Ascending aorta (tissue), 2 donors: Measurements from ENCODE around the gene PKP2. TPM values are rescaled to one million over a fixed set of nuclear protein-coding genes. Genes with fewer than 3 reads are reported as not detected.
A peak's percentile ranks its signal among the peaks of the same experiment; 100 is the strongest.

Experiments
- DNase-seq, 2 donors: peaks; one replicate each; pipeline ENCODE4 v3.0.0-alpha.2; 2019; ENCODE audit warnings: low spot score in 2 of 2
- H3K27ac ChIP-seq, 2 donors: fragments of 200-600 bp; sonication (generic); one replicate each; pipeline ENCODE4 v1.5.1; 2016 to 2017; ENCODE audit warnings: mild to moderate bottlenecking in 1 of 2
- H3K27me3 ChIP-seq: fragments of 200-600 bp; sonication (generic); one replicate; pipeline ENCODE4 v1.5.1; 2017
- H3K36me3 ChIP-seq, 2 donors: fragments of 200-600 bp; sonication (generic); one replicate each; pipeline ENCODE4 v1.5.1; 2016
- H3K4me1 ChIP-seq, 2 donors: fragments of 200-600 bp; sonication (generic); one replicate each; pipeline ENCODE4 v1.5.1; 2016 to 2017; ENCODE audit warnings: mild to moderate bottlenecking in 1 of 2
- H3K4me3 ChIP-seq, 2 donors: fragments of 200-600 bp; sonication (generic); one replicate each; pipeline ENCODE4 v1.5.1; 2016 to 2017; ENCODE audit warnings: mild to moderate bottlenecking in 1 of 2
- H3K9me3 ChIP-seq, 2 donors: fragments of 200-600 bp; sonication (generic); one replicate each; pipeline ENCODE4 v1.5.1; 2016
- CTCF ChIP-seq, 3 experiments: fragments of 200-600 bp in 2 of 3; fragments of 450-650 bp in 1 of 3; sonication (generic) in 2 of 3; IDR thresholded peaks; one replicate each; pipeline ENCODE4 v1.5.1; 2016 to 2019; ENCODE audit warnings: antibody characterized with exemption in 3 of 3, mild to moderate bottlenecking in 1 of 3, moderate library complexity in 1 of 3
- intact Hi-C: fragments of 100-400 bp; cut with DNase I; formaldehyde crosslinking; loops from one replicate; pipeline ENCODE4 v1.15.1; 2023
- total RNA-seq: library from RNA; depleted of rRNA; stranded (reverse); fragments of >200 nt; gene quantifications from one replicate; pipeline ENCODE4 v1.1.0, GENCODE V29; 2016

The PKP2 gene
- total RNA-seq, 1 donor from 2014 or later = not detected

GRCh38 chr12:32755051-32755653 lies 141.4 kb downstream of the PKP2 start:
- Histone ChIP-seq H3K36me3 (peaks cover 16 to 32% of the 10 kb centered on the region in 2 donors), H3K9me3 (no peaks in the 10 kb centered on the region), H3K4me3 (peak overlapping the region; percentile 95 to 99), H3K27ac (peak overlapping the region; percentile 91 to 93), H3K4me1 (peaks cover 0 to 11% of the 10 kb centered on the region in 2 donors), H3K27me3 (no peaks in the 10 kb centered on the region)
- TF ChIP-seq CTCF (IDR thresholded peaks at IDR 0.05) = peak; percentile 34 to 64 (median 56)
- intact Hi-C loops = loop anchor here (5.0 to 10.0 kb wide), 2 partner anchors 160 to 648 kb away; partner anchors contain the start of gene BICD1
- DNase-seq = peak in 1 of 2 donors; percentile 73

DNA sequence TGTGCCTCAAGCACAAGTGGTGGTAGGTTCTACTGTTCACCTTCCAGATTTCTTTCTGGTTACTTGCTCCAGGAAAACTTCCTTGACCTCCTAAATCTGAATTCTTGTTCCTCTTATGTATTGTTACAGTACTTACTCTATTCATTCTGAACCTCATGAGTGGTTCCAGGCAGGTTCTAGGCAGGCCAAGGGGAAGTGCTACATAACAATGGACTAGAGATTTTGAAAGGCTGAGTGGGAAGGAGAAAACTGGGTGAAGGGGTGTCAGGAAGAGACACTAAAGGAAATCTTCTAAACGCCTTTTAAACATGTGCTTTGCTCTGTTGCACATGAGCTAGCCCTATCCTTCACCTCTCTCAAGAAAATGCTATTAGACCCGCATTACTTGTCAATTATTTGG lies 142.5 kb downstream of the PKP2 start:
- peak overlapping the region in 1 of 2 donors; percentile 99 for H3K4me3 ChIP-seq
- intact Hi-C loops = loop anchor here (10.0 kb wide), 1 partner anchor 161 kb away; no protein-coding TSS in a partner anchor
- no peak for DNase-seq
- H3K9me3 ChIP-seq = no peaks in the 10 kb centered on the region
- peaks cover 0 to 11% of the 10 kb centered on the region in 2 donors for H3K4me1 ChIP-seq
- H3K36me3 ChIP-seq = peaks cover 25 to 43% of the 10 kb centered on the region in 2 donors
- no peaks in the 10 kb centered on the region for H3K27me3 ChIP-seq
- H3K27ac ChIP-seq = peak overlapping the region; percentile 91 to 93
- TF ChIP-seq CTCF (IDR thresholded peaks at IDR 0.05) = no peak

DNA sequence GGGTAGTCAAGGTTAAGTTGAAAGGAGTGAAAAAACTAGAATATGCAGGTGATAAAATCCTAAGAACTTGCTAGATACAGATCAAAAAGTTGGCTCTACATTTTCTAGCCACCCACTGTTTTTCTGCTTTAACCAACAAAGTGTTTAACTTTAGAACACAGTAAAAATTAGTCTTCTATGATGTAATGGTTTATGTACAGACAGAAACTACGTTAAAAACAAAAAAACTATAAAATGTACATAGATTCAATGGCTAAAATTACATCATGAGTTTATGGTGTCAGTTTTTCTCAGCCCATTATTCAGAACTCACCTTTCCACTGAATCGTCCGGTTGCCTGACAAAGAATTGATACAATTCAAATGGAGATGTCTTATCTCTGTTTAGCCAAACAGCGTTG lies 143.0 kb downstream of the PKP2 start:
- peaks cover 30 to 48% of the 10 kb centered on the region in 2 donors for H3K36me3 ChIP-seq

DNA sequence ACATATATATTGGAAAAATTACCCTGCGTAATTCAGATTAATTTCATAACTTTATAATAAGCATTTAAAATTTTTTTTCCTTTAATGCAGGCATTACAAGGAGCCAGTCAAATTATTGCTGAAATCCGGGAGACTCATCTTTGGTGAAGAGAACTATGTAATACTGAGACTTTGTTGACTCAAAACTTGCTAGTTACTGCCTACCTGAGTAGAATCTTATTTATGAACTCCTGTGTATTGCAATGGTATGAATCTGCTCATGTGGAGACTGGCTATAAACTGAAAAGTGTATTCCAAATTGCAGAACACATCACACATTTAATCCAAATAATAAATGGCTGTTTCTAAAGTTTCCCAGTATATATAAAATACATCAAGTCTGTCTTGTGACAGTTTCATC lies 153.3 kb downstream of the PKP2 start:
- no peak for DNase-seq
- Histone ChIP-seq H3K36me3 (peaks cover 68 to 89% of the 10 kb centered on the region in 2 donors), H3K4me1 (no peaks in the 10 kb centered on the region)

More for the DNA sequence above, 143.0 kb downstream of the PKP2 start:
- intact Hi-C loops = loop anchor here (10.0 kb wide), 1 partner anchor 161 kb away; no protein-coding TSS in a partner anchor
- H3K4me3 ChIP-seq = peak overlapping the region in 1 of 2 donors; percentile 99
- no peaks in the 10 kb centered on the region for H3K27me3 ChIP-seq
- H3K27ac ChIP-seq = no peak overlapping the region
- H3K4me1 ChIP-seq = peaks cover 0 to 11% of the 10 kb centered on the region in 2 donors
- H3K9me3 ChIP-seq = no peaks in the 10 kb centered on the region
- no peak for TF ChIP-seq CTCF (IDR thresholded peaks at IDR 0.05)
- no peak for DNase-seq

DNA sequence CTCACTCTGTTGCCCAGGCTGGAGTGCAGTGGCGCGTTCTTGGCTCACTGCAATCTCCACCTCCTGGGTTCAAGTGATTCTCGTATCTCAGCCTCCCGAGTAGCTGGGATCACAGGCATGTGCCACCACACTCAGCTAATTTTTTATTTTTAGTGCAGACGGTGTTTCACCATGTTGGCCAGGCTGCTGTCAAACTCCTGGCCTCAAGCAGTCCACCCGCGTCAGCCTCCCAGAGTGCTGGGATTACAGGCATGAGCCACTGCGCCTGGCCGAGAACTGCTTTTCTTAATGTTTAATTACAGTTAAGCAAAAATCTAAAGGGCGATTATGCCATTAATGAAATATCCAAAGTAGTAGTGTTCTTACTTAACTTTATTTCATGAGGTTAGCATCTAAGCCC lies 154.4 kb downstream of the PKP2 start:
- H3K36me3 ChIP-seq = peaks cover 64 to 89% of the 10 kb centered on the region in 2 donors
- no peaks in the 10 kb centered on the region for H3K27me3 ChIP-seq
- no peak for TF ChIP-seq CTCF (IDR thresholded peaks at IDR 0.05)
- no peak overlapping the region for H3K4me3 ChIP-seq
- intact Hi-C loops = no loop called here
- no peaks in the 10 kb centered on the region for H3K4me1 ChIP-seq
- no peak overlapping the region for H3K27ac ChIP-seq
- no peak for DNase-seq
- H3K9me3 ChIP-seq = no peaks in the 10 kb centered on the region

More for the DNA sequence above, 153.3 kb downstream of the PKP2 start:
- no peak for TF ChIP-seq CTCF (IDR thresholded peaks at IDR 0.05)
- no peaks in the 10 kb centered on the region for H3K27me3 ChIP-seq
- no peaks in the 10 kb centered on the region for H3K9me3 ChIP-seq
- H3K4me3 ChIP-seq = no peak overlapping the region
- no peak overlapping the region for H3K27ac ChIP-seq
- intact Hi-C loops = no loop called here

Other genes with a start within 250 kb of the PKP2 start
- 50.9 TPM for gene DNM1L, start 217.5 kb downstream of the PKP2 start, total RNA-seq
- gene YARS2, start 140.9 kb downstream of the PKP2 start, total RNA-seq = 15.8 TPM